Left renal cortex interstitium (tissue), 4 donors: ENCODE results near the gene RASA2. TPM values are rescaled to one million over a fixed set of nuclear protein-coding genes. Genes with fewer than 3 reads are reported as not detected.
"Not testable (repeated sequence)": the region's sequence is repeated elsewhere in the genome, so short reads cannot be mapped to it uniquely, and the experiment has no call there.

Source experiments
- DNase-seq, 4 donors: peaks; one replicate each; pipeline ENCODE4 v3.0.0-alpha.2; 2013; ENCODE audit warnings: low read depth in 4 of 4, low spot score in 2 of 4, missing footprints in 1 of 4
- polyA plus RNA-seq, 4 donors: library from polyadenylated mRNA; unstranded; fragments of 120-200 nt; gene quantifications; one replicate each; pipeline ENCODE4 v1.2.1, GENCODE V29; 2013; ENCODE audit not compliant: insufficient read length in 4 of 4

RASA2 gene
- polyA plus RNA-seq, 4 donors: 17.4 to 30.5 (median 20.9) TPM

GRCh38 chr3:141491929-141492328 is 5.1 kb downstream of the RASA2 start:
- DNase-seq: no peak

GRCh38 chr3:141493184-141493583 is 6.4 kb downstream of the RASA2 start:
- no peak for DNase-seq

- not testable (repeated sequence) for DNase-seq
These were observed 10.8 kb downstream of the RASA2 start for GRCh38 chr3:141497589-141497988.

- no peak for DNase-seq
These were observed 11.9 kb downstream of the RASA2 start for GRCh38 chr3:141498598-141499223.

DNA sequence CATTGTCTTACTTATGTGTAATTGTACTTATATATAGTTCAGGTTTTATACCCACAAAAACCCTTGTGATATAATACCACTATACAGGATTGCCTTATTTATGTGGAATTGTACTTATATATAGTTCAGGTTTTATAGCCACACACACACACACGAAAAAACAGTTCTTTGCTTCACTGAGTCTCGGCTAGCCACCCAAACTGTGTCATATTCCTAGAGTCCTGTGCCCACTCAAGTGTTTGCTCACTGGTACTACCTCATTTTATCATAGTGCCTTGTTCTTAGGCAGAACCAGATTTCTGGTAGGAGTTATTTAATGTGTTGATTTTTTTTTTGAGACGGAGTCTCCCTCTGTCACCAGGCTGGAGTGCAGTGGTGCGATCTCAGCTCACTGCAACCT is 12.5 kb downstream of the RASA2 start:
- no peak for DNase-seq

DNA sequence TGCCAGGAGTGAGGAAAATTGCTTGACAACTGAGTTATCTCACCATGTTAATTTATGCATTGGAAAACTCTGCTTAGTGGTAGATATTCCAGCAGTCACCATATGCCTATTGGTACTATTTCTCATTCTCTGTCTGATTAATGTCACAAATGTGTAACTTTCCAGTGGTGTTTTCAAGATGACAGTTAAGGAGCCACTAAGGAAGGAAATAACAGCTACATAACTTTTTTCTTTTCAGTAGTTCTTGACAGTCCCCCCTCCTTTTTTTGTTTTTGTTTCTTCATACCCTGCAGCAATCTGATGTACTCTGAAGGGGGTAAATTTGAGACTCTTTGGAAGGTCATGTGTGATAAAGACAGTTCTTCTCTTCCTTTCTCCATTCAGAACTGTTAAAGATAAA is 13.1 kb downstream of the RASA2 start:
- DNase-seq: no peak

DNA sequence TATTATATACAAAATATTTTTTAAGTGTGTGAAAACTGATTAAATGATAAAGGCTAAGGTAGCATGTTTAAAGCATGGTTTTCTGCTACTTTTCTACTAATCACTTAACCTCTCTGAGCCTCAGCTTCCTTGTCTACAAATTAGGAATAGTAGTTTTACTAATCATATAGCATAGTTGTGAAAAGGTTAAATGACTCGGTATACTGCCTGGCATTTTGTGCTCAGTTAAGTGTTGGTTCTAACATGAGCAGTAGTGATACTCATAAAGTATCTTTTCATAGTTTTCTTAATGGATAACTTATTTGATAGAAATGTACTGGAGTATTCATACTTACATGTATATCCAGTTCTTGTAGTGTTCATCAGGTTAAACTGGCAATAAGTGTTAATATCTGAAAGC is 13.6 kb downstream of the RASA2 start:
- no peak for DNase-seq

DNA sequence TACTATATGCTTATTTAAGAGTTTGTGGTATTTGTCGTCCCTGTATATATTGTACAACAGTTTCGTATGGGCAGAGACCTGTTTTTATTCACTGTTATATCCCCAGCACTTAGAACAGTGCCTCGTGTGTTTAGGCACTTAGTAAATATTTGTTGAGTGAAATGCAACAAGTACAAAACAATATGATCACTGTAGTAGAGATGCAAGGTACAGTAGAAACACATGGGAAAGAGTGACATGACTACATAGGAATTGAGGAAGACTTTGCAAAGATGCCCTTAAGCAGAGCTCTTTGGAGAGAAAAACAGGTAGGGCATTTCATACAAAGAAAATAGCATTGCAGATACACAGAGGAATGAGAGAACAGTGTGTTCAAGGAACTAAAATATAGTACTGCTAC is 18.3 kb downstream of the RASA2 start:
- DNase-seq: no peak

DNA sequence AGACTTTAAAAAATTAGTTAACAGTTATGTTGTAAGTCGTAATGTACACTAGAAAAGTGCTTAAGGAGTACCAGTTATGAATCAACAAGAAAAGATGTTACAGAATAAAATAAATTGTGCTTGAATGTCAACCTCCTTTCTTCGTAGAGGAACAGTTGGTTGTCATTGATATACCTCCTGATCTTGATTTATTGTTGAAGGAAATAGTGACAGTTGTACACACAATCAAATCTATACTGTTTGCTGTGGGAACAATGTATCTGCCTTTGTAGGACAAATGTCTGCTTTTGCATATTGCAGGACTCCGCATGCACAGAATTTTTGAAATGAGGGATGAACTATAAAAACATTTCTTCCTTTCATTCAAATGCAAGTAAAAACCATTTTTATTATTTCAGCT is 19.2 kb downstream of the RASA2 start:
- no peak for DNase-seq

DNA sequence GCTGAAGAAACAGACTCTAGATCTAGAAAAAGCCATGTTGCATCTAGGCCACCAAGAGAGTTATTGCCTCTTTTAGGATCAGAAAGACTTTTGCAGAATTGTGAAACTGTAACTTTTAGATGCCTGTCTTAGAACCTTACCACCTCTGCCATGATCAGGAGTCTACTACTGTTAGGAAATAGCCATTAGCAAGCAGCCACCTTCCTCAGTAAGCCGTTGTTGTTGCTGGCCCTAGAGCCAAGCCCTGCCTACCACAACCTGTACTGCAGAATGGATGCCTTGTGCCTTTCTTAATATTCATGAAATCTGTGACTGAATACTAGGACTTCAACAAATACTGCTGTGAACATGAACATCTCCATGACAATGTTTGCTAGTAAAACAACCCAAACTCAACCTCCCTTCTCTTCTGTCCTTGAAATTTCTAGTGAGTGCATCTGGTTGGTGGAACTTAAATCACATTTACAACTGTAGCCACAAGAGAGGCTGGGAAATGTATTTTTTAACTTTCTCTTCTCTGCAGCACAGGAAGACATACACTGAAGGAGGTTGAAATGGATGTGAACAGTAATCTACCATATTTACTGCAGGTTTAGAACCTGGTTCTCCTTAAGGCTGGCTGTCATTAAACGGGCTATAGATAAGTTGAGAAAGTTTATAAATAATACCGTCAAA is 20.7 kb downstream of the RASA2 start:
- DNase-seq: no peak

- DNase-seq: no peak
These were observed 21.2 kb downstream of the RASA2 start for GRCh38 chr3:141508067-141508436.

DNA sequence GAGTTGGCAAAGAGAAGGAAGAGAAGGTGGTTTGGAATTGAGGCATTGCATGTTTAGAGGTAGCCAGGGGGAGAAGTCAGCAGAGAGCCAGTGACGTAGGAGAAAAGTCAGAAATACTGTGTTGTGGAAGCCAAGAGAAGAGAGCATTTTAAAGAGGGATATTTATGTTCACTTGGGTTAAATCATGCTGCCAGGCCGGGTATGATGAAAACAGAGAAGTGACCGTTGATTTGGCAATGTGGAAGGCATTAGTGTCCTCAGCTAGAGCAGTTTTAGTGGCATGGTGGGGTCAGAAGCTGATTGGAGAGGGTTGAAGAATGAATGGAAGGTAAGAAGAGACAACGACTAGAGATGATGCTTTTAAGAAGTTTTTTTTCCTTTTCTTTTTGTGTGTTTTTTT is 24.5 kb downstream of the RASA2 start:
- no peak for DNase-seq

- no peak for DNase-seq
These were observed 27.6 kb downstream of the RASA2 start for GRCh38 chr3:141514382-141514781.

DNA sequence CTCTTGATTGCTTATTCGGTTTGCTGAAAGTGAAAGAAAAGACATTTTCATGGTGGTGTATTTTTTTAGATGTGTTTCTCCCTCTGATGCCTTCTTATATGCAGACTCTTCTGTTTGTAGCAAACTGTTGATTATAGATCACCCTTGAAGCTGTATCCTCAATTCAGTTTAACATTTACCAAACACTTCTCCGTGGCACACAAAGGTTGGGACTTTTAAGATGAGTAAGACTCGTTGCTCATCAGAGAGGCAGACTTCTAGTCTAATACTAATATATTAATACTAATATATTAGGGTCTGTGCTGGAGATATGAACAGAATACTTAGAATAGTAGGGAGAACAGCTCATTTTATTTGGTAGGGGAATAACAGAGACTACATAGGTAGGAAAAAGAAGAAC is 32.8 kb downstream of the RASA2 start:
- no peak for DNase-seq

GRCh38 chr3:141521781-141522180 is 35.0 kb downstream of the RASA2 start:
- no peak for DNase-seq

- DNase-seq: no peak
These were observed 37.0 kb downstream of the RASA2 start for GRCh38 chr3:141523615-141524375.

DNA sequence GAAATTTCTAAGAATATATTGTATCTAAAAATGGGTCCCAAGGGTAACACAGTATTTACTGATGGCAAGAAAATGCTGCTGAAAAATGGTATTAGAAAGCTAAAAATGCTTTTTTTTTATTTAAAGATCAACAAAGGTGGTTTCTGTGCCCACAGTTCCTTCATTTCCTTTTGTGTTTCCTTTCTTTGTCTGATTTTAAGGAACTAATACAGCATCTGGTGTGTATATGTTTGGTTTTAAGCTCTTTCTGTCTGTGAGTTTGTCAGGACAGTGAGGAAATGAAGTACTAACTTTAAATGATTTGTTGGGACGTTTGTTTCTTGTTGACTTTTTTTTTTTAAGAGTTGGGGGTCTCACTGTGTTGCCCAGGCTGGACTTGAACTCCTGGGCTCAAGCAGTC is 38.2 kb downstream of the RASA2 start:
- DNase-seq: no peak

- DNase-seq: no peak
These were observed 39.0 kb downstream of the RASA2 start for GRCh38 chr3:141525814-141526213.

DNA sequence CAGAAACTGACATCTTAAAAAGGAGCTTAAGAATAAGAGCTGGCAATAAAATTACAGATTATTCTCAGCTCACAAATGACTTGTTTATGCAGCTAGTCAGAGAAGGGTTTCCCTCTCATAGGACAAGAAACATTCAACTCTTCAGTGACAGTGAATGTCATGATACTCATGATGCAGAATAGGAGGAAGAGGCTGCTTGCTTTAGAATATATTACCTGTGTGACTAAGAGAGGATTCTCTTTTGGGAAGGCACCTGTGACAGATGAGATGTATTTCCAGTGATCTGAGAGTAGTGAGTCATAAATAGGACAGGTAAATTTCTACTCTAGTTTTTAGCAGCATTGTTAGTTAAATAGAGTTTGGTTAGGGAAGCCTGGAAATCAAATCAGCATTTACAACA is 39.9 kb downstream of the RASA2 start:
- DNase-seq: no peak

GRCh38 chr3:141528800-141529199 is 42.0 kb downstream of the RASA2 start:
- no peak for DNase-seq

- no peak for DNase-seq
These were observed 42.4 kb downstream of the RASA2 start for GRCh38 chr3:141529256-141529655.
